HFF-Myc (cell line): ENCODE measurements around the gene AGPAT4.
"Not testable (repeated sequence)": the region's sequence is repeated elsewhere in the genome, so short reads cannot be mapped to it uniquely, and the experiment has no call there.

Experiments
- DNase-seq: peaks from one replicate; pipeline ENCODE4 v3.0.0-alpha.2; 2011; ENCODE audit warnings: low read depth; ENCODE audit errors: extremely low read depth
- H3K4me3 ChIP-seq: replicated peaks from 2 replicates; pipeline ENCODE4 v1.5.1; 2011; ENCODE audit warnings: low read depth, mild to moderate bottlenecking, control low read depth, low read length
- TF ChIP-seq, protein P1 (sequence below): IDR thresholded peaks from 2 replicates; pipeline ENCODE4 v1.5.1; 2012; ENCODE audit warnings: mild to moderate bottlenecking, low read depth, low read length, control low read depth; ENCODE audit errors: missing control alignments

Gene AGPAT4, protein sequence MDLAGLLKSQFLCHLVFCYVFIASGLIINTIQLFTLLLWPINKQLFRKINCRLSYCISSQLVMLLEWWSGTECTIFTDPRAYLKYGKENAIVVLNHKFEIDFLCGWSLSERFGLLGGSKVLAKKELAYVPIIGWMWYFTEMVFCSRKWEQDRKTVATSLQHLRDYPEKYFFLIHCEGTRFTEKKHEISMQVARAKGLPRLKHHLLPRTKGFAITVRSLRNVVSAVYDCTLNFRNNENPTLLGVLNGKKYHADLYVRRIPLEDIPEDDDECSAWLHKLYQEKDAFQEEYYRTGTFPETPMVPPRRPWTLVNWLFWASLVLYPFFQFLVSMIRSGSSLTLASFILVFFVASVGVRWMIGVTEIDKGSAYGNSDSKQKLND

DNA sequence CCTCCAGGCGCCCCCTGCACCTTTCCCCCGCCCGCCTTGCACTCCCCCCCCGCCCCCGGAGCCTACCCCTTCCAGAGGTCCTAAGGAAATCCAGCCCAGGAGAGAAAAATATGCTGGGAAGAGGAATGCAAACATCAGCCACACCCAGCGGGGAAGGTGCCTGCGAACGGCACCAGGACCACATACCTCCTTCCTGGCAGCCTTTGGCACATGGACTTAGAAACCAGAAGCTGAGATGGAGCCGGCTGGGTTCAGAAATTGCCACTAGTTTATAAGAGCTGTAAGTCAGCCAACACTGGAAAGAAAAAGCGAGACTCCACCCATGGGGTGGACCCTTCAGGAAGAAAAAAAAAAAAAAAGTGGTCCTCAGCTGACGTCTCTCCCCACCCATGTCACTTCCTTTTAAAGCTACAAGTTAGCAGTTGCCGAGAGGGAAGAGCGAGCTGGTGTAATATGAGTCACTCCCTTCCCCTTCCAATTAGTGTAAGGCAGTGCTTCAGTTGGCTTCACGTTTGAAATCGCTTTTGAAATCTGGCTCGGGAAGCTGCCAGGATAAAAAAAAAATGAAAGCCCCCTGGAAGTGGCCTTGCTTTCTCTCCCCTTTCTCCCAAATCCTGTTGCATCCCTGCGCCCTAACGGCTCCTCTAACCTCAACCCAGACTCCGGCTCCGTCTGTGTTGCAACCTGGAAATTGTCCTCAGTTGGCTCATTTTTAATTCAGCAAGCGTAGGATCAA lies at the start of gene AGPAT4:
Gene AGPAT4, minus strand, starts transcription at position 310 of the 736 bp plus-strand sequence. CDS start 41,848 bp downstream, outside the sequence.
- DNase-seq = peak; percentile 97
- H3K4me3 ChIP-seq = peak within 1 kb of the TSS; percentile 59
- TF ChIP-seq, protein P1, sequence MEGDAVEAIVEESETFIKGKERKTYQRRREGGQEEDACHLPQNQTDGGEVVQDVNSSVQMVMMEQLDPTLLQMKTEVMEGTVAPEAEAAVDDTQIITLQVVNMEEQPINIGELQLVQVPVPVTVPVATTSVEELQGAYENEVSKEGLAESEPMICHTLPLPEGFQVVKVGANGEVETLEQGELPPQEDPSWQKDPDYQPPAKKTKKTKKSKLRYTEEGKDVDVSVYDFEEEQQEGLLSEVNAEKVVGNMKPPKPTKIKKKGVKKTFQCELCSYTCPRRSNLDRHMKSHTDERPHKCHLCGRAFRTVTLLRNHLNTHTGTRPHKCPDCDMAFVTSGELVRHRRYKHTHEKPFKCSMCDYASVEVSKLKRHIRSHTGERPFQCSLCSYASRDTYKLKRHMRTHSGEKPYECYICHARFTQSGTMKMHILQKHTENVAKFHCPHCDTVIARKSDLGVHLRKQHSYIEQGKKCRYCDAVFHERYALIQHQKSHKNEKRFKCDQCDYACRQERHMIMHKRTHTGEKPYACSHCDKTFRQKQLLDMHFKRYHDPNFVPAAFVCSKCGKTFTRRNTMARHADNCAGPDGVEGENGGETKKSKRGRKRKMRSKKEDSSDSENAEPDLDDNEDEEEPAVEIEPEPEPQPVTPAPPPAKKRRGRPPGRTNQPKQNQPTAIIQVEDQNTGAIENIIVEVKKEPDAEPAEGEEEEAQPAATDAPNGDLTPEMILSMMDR = no peak

DNA sequence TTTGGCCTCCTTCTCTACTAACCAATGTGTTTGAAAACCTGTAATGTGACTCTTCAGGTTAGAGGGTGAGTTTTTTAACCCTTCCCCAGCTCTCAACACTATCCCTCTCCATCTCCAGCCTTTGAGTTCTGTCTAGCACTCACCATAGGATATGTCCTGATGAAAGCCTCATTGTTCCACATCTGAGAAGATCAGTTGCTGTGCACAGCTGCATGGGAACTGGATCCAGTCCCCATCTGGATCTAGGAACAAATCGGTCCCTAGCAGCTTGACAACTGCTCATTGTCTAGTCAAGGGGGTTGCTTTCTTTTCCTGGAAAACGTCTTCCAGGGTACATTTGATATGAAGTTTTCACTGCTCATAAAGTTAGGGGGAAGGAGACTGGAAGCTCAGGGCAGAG lies 45.4 kb upstream of the AGPAT4 start:
- DNase-seq = no peak
- TF ChIP-seq, protein P1 = no peak
- H3K4me3 ChIP-seq = no peak overlapping the region

GRCh38 chr6:161318456-161318855 lies 44.6 kb upstream of the AGPAT4 start:
- TF ChIP-seq, protein P1 = no peak
- no peak overlapping the region for H3K4me3 ChIP-seq
- DNase-seq = no peak

GRCh38 chr6:161316531-161316930 lies 42.7 kb upstream of the AGPAT4 start:
- TF ChIP-seq, protein P1 = no peak
- DNase-seq = no peak
- H3K4me3 ChIP-seq = no peak overlapping the region

DNA sequence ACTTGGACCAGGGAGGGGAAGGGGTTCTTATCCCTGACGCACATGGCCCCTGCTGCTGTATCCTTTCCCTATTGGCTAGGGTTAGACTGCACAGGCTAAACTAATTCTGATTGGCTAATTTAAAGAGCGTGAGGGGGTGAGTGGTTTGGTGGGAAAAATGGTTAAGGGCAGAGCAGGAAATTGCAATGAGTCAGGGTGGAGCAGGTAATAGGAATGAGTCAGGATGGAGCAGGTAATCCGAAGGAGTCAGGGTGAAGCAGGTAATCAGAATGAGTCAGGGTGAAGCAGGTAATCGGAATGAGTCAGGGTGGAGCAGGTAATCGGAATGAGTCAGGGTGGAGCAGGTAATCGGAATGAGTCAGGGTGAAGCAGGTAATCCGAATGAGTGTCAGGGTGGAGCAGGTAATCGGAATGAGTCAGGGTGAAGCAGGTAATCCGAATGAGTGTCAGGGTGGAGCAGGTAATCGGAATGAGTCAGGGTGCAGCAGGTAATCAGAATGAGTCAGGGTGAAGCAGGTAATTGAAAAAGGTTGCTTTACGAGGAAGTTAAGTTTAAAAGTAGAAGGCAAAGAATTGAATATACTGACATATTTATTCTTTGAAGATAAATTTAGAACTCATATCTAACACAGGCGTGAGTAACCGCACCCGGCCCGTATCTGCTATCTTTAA lies 41.5 kb upstream of the AGPAT4 start:
- not testable (repeated sequence) for H3K4me3 ChIP-seq, DNase-seq

DNA sequence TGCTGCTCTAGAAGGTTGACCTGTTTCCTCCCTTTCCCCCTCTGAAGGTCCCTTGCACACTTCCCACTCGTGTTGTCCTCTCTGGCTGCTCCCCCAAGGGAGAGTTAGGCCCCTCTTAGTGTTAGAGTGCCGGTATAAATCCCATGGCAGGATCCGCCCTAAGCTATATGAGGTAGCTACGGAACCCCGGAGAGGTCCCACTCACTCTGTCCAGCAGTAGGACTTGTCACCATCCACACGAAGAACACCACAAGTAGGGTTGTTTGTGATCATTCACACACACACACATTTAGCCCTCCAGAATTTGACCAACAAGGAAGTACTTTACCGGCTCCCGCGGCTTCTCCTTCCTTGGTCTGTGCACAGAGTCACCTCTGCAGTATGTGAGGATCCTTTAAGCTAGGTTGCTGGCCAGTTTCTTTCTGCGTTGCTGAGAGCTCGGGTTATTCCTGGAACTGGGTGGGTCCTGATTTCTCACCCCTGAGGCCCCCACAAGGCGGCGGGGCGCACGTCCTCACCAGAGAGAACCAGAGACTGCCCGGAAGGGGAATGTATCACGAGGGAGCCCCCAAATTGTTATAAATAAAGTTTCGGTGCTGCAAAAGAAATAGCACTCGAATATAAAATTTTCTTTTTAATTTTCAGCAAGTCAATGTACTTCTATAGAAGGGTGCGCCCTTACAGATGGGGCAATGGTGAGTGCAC lies 40.8 kb upstream of the AGPAT4 start:
- H3K4me3 ChIP-seq, DNase-seq: not testable (repeated sequence)

- H3K4me3 ChIP-seq = no peak overlapping the region
- TF ChIP-seq, protein P1 = no peak
- no peak for DNase-seq
Measured at GRCh38 chr6:161313940-161314509, 40.2 kb upstream of the AGPAT4 start.

- not testable (repeated sequence) for H3K4me3 ChIP-seq, DNase-seq
Measured at GRCh38 chr6:161313475-161313874, 39.6 kb upstream of the AGPAT4 start.

DNA sequence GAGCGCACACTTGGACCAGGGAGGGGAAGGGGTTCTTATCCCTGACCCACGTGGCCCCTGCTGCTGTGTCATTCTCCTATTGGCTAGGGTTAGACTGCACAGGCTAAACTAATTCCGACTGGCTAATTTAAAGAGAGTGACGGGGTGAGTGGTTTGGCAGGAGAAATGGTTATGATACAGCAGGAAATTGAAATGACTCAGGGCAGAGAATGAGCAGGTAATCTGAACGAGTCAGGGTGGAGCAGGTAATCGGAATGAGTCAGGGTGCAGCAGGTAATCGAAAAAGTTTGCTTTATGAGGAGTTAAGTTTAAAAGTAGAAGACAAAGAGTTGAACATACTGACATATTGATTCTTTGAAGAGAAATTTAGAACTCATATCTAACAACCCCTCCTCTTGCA lies 35.9 kb upstream of the AGPAT4 start:
- H3K4me3 ChIP-seq, DNase-seq: not testable (repeated sequence)
